HG03066 (cell line): ENCODE measurements around the gene PPP2R1A.
A peak's percentile ranks its signal among the peaks of the same experiment; 100 is the strongest.
"Not testable (repeated sequence)": the region's sequence is repeated elsewhere in the genome, so short reads cannot be mapped to it uniquely, and the experiment has no call there.

Experiments used
- ATAC-seq: cut with Tn5 transposase; IDR thresholded peaks from one replicate; pipeline ENCODE4 v1.9.1; 2021; ENCODE audit warnings: low read depth; ENCODE audit not compliant: unreplicated experiment

PPP2R1A gene

DNA sequence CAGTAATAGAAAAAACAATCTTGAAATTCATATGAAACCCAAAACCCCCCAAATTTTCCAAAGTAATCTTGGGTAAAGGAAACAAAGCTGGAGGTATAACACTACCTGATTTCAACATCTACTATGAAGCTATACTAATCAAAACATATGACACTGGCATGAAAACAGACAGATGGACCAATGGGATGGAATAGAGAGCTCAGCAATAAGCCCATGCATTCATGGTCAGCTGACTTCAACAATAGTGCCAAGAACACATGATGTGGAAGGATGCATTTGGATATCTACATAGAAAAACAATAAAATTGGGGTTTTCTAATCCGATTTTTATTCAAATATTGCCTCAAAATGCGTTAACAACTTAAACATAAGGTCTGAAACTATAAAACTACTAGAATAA lies 47.3 kb downstream of the PPP2R1A start:
- no peak for ATAC-seq

DNA sequence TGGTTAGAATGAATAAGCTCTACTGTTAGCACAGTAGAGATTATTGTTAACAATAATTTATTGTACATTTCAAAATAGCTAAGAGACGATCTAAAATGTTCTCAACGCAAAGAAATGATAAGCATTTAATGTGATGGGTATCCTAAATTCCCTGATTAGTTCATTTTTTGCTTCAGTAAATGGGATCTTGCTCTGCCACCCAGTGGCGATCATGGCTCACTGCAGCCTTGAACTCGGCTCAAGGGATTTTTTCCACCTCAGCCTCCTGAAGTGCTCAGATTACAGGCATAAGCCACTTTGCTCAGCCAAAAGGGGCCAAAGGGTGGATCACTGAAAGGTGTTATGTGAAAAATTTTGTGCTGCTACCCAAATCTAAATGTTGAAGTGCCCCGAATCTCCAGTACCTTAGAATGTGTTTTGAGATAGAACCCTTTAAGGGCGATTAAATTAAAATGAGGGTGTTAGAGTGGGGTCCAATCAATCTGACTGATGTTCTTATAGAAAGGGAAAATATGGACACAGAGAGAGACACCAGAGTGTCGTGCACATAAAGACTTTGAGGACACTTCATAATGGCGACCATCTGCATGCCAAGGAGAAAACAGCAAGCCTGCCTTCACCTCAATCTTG lies 48.0 kb downstream of the PPP2R1A start:
- no peak for ATAC-seq

DNA sequence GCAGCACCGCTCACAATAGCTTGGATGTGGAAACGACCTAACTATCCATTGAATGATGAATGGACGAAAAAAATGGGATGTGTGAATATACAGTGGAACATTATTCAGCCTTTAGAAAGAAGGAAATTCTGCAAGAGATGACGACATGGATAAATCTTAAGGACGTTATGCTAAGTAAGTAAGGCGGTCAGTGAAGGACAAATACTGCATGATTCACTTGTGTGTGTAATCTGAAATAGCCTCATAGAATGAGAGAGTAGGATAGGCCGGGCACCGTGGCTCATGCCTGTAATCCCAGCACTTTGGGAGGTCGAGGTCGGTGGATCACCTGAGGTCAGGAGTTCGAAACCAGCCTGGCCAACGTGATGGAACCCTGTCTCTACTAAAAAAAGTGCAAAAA lies 54.2 kb downstream of the PPP2R1A start:
- ATAC-seq: no peak

DNA sequence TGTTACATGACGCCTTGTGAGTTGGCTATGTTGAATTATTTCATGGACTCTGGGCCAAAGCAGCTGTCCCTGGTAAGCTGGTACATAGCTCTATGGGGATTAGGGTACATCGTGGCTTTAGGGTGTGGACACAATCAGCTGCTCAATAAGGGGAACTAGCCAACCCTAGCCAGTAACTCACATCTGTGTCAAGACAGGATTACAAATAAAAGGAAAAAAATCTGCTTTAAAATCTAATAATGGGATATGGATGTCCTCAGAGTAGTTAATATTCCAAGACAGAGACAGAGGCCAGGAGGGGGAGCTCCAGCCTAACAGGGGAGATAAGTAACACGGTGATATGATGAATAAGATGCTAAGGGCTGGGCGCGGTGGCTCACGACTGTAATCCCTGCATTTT lies 58.4 kb downstream of the PPP2R1A start:
- ATAC-seq: no peak

DNA sequence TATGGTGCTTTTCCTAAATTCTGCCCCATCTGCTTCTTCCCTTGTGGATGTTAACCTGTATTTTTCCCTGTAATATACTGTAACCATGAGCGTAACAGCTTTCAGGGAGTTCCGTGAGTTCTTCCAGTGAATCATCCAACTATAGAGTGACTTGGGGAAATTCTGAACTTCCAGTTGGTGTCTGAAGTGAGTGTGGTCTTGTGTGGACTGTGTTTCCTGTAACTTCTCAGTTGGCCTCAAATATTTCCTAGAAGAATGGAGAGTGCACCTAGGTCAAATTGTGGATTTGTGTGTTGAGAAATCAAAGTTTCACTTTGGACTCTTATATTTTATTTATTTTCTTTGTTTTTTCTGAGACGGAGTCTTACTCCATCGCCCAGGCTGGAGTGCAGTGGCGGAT lies 68.6 kb downstream of the PPP2R1A start:
- ATAC-seq: no peak

DNA sequence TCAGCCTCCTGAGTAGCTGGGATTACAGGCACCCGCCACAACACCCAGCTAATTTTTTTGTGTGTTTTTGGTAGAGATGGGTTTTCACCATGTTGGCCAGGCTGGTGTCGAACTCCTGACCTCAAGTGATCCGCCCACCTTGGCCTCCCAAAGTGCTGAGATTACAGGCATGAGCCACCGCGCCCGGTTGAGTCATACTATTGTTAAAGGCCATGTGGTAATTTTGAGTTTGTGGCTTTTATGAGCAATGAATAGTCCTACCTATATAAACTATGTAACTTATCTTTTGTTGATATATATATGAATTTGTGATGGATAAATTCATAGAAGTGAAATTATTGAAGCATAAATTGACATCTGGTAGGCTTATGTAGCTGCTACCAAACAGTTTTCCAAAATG lies 75.7 kb downstream of the PPP2R1A start:
- not testable (repeated sequence) for ATAC-seq

DNA sequence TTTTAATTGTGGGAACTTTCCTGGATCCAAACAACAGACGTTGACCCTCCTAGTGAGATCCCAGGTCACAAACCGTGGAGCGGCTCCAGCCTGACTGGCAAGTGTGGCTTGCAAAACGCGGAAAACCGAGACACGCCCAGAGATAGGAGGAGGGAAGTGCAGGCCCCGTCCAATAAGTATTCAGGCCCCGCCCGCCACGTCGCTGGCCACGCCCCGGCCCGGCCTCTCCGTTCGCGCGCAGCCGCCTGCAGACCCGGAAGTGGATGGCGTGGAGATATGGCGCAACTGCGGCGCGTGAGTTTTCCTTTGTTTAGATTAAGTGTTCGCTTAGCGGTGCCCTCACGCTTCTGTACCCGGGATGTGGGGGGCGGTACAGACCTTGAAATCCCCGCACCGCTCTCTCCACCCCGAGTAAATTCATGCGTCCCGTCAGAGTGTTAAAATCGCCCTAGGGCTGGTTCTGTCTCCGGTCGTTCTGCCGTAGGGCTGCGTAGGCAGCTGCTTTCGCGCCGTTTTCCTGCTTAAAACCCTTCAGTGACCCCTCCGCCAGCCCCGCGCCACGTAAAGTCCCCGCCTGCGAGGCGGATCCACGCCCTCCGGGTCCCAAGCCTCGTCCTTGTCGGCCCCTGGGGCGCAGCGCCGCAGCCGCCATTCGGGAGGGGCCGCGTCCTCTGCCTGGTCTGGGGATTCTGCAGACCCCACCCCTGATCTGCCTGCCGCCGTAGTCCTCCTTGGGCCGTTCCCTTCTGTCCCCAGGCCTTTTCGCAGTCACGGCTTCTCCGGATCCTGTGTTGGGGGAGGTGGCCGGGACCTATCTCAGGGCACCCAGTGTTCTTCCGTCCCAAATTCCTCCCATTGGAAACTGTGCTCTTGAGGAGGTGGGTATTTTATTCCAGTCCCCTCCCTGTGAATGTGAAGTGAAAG lies 79.7 kb downstream of the PPP2R1A start, which contains the start of gene ZNF766:
Gene ZNF766 (plus strand): TSS at position 250 of the 924 bp plus-strand sequence. CDS start 27 bp downstream, at position 277.
- ATAC-seq: peak; percentile 95

DNA sequence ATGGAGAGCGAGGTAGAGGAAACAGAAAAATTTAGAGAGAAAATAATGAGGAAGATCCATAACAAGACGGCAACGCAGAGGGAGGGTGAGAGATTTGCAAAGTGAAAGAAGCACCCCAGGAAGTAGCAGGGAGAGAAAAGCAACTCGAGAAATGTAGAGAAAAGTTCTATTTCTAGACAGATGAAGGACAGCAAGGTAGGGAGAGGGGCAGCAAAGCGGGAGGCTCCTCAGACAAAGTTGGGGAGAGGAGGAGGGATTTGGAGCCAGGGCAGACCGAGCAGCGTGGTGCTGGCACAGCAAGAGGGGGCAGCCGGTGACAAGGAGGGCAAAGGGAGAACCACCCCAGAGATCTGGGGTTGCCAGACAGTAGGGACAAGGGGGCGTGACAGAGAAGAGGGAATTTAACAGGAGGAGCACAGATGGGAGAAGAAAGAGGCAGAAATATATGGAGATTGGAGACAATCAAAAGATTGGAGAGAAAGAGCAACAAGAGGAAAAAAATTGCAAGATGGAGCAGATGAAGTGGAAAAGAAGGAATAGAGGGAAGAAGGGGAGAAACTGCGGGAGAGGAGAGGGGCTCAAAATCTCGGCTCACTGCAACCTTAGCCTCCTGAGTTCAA lies 80.5 kb downstream of the PPP2R1A start:
- ATAC-seq: no peak

DNA sequence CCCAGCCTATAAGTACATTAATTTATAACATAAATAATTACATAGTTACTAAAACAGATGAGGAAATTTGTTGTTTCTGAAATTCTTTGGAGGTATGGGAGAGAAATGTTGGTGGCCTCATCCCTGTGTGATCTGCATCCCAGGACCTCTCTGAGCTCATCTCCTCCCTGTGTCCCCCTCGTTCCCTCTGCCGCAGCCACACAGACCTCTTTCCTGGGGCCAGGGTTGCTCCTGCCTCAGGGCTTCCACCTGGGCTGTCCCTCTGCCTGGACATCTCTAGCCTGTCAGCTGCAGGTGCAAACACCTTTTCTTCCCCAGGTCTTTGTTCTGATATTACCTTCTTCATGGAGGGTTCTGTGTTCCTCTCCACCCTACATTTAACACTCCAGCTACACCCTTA lies 83.4 kb downstream of the PPP2R1A start:
- ATAC-seq: no peak

DNA sequence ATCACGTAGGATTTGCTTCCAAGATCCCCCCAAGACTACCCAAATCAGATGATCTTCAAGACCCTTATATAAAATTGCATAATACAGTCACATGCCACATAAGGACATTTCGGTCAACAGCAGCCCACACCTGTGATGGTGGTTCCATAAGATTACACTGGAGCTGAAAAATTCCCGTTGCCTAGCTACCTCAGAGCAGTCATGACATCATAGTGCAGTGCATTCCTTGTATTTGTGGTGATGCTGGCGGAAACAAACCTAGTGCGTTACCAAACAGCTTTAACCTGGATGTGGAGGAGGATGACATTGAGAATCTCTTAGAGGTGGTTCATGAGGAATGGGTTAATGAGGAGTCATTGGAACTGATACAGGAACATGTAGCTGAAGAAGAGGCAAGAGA lies 84.3 kb downstream of the PPP2R1A start:
- ATAC-seq: no peak

DNA sequence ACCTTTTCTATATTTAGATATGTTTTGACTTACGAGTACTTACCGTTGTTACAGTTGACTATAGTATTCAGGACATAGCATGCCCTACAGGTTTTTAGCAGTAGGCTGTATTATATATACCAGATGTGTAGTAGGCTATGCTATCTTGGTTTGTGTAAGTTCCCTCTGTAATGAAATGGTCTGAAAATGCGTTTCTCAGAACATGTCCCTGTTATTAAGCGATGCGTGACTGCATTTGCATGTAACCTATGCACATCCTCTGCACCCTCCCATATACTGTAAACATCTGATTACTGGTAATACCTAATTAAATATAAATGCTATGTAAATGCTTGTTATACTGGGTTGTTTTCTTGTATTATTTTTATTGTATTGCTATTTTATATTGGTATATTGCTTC lies 86.1 kb downstream of the PPP2R1A start:
- no peak for ATAC-seq

DNA sequence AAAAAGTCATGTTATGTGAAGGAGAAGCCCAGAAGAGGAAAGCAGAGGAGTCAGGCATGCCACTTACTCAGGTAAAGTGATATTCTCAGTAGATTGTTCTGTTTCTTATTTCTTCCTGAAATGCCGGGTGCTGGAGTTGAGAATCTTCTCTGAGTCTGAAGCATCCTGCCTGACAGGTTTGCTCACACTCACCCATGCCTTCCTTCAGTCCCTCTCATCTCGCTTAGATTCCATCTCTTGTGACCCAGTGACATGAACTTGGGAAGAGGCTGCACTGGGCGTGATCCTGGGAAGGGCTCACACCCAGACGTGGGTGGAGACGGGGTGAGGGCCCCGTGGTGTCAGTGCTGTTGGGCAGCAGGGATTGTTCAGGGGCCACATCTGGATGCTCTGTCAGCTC lies 87.6 kb downstream of the PPP2R1A start:
- ATAC-seq: no peak
